GM13976 (cell line): Measurements from ENCODE around the gene POLE.

Experiments
- DNase-seq: peaks from one replicate; pipeline ENCODE4 v3.0.0; 2012; ENCODE audit warnings: low spot score
- CTCF ChIP-seq: IDR thresholded peaks from 2 replicates; pipeline ENCODE4 v1.5.1; 2012; ENCODE audit warnings: borderline replicate concordance, mild to moderate bottlenecking; ENCODE audit not compliant: insufficient read depth; ENCODE audit errors: extremely low read depth, missing control alignments, control extremely low read depth
- in situ Hi-C: fragments of 300-500 bp; cut with MboI; formaldehyde crosslinking; loops from one replicate; pipeline ENCODE4 v1.12.0; 2022; ENCODE audit warnings: low sequenced_read_pairs, mixed read lengths, inconsistent platforms; ENCODE audit not compliant: unreplicated experiment

The POLE gene

GRCh38 chr12:132588319-132588718 is 98.8 kb downstream of the POLE start:
- no peak for DNase-seq
- TF ChIP-seq CTCF = no peak
- in situ Hi-C loops = no loop called here

DNA sequence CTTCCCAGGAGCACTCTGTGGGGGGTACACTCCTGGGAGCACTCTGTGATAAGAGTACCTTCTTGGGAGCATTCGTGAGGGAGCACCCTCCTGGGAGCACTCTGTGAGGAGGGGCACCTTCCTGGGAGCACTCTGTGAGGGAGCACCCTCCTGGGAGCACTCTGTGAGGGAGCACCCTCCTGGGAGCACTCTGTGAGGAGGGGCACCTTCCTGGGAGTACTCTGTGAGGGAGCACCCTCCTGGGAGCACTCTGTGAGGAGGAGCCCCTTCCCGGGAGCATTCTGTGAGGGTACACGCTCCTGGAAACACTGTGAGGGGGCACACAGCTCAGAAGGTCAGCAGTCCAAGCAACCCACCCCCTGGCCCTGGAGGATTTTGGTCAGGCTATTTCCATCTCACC is 99.4 kb downstream of the POLE start:
- no peak for TF ChIP-seq CTCF
- in situ Hi-C loops = no loop called here
- DNase-seq = no peak

GRCh38 chr12:132586929-132587328 is 100.2 kb downstream of the POLE start:
- in situ Hi-C loops = no loop called here
- no peak for TF ChIP-seq CTCF
- no peak for DNase-seq

DNA sequence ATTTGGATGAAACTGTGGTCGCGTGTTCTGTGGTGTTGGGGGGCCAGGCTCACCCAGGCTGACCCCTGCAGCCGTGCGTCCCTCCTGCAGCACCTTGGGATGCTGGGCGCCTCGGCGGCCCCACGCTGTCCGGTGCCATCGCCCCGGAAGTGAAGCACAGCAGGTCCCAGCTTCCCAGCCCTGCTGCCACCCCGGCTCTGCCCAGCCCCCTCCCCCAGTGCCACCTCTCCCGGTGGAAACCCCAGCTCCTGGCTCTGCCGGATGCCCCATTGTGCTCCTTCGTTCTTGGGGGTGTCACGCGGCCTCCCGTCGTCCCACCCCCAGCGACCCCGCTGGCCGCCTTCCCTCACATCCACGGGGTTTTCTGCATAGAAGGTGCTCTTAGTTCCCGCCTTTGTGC is 102.0 kb downstream of the POLE start:
- no peak for TF ChIP-seq CTCF
- in situ Hi-C loops = no loop called here
- DNase-seq = no peak

DNA sequence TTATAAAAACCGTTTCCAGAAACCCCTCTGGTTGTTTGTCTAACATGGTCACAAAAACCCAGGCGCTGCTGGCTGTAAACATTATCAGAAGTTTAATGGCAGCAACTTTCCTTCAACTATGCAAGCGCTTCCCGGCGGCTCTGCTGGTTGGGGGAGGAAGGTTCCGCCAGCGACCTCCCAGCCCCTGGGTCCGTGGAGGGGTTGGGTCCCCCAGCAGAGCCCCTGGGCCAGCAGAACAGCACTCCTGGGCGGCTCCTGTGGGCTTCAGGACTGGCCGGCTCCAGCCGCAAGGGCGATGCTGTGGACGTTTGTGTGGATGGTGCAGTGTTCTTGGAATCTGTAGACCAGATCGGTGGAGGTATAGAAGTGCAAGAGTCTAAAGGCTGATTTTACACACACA is 102.7 kb downstream of the POLE start:
- in situ Hi-C loops = no loop called here
- DNase-seq = no peak
- TF ChIP-seq CTCF = no peak

DNA sequence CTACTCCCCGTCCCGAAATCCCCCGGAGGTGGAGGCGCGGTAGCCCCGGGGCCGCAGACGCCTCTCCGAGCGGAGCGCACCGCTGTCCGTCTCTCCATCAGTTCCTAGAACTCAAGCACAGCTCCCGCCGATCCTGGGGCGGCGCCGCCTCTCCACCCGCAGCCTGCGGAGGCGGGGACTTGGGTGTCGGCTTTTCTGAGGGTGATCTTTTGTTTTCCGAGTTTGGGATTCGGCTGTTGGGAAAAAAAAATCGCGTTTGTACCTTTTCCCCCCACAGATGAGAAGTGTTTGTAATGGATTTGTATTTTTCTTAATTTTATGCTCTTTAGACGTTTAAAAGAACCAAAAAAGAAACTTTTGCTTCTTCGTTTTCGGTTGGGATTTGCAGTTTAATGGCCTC is 103.4 kb downstream of the POLE start:
- no peak for DNase-seq
- in situ Hi-C loops = no loop called here
- TF ChIP-seq CTCF = no peak

DNA sequence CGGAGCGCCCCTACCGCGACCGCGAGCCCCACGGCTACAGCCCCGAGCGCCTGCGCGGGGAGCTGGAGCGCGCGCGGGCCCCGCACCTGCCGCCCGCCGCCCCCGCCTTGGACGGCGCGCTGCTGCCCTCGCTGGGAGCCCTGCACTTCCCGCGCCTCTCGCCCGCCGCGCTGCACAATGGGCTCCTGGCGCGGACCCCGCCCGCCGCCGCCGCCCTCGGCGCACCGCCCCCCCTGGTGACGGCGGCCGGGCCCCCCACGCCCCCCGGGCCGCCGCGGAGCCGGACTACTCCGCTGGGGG is 103.8 kb downstream of the POLE start:
- in situ Hi-C loops = no loop called here
- TF ChIP-seq CTCF = no peak
- no peak for DNase-seq
